Dedifferentiated amniotic fluid mesenchymal stem cell (primary cell): ENCODE data around the gene CSTF2.

ENCODE experiments used
- DNase-seq: peaks from one replicate; pipeline ENCODE4 v3.0.0-alpha.2; 2016; ENCODE audit errors: extremely low spot score

The CSTF2 gene

GRCh38 chrX:100871594-100872560 is 51.7 kb downstream of the CSTF2 start:
- peak; percentile 7 for DNase-seq

- DNase-seq = no peak
Measured at GRCh38 chrX:100874325-100874724, 54.1 kb downstream of the CSTF2 start, which contains the start of gene NOX1. TSS of gene NOX1 (minus strand) at chrX:100874359. CDS start at chrX:100874139, 220 bp downstream.

GRCh38 chrX:100880368-100880767 is 60.2 kb downstream of the CSTF2 start:
- peak; percentile 1 for DNase-seq

DNA sequence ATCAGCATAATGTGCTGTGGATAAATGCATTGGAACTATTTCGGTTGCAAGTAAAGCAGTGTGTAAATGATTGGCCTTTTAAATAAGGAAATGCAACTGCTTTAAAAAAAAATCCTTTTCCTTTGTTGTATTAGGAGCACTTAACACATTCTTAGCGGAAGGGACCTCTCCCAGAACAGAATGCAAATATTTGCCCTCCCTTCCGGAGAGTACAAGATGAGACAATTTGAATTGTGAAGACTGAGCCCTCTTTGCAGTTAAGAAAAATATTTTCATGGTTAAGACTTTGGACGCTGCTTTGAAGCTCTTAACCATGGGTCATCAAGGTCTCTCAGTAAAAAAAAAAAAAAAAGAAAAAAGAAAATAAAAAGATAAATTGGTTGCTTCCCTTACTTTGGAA is 63.5 kb downstream of the CSTF2 start:
- DNase-seq = no peak
